Dendritic cell treated with granulocyte-macrophage colony-stimulating factor and Interleukin-4, amounts not matched to agents 40 ng/mL and 50 ng/mL, for 4 days (primary cell): ENCODE measurements around the gene RAB11FIP2.

Source experiments
- H3K27ac Mint-ChIP-seq: one replicate; pipeline ENCODE4 v1.8.0; 2022; ENCODE audit warnings: mild to moderate bottlenecking, mixed read lengths
- H3K27me3 Mint-ChIP-seq: one replicate; pipeline ENCODE4 v1.8.0; 2022; ENCODE audit warnings: mild to moderate bottlenecking, mixed read lengths
- H3K36me3 Mint-ChIP-seq: one replicate; pipeline ENCODE4 v1.8.0; 2022; ENCODE audit warnings: low read depth, mixed read lengths
- H3K4me1 Mint-ChIP-seq: one replicate; pipeline ENCODE4 v1.8.0; 2022; ENCODE audit warnings: low read depth, mixed read lengths
- H3K4me3 Mint-ChIP-seq: one replicate; pipeline ENCODE4 v1.8.0; 2022; ENCODE audit warnings: mild to moderate bottlenecking, moderate library complexity, mixed read lengths
- H3K9me3 Mint-ChIP-seq: one replicate; pipeline ENCODE4 v1.8.0; 2022; ENCODE audit warnings: mixed read lengths
- intact Hi-C: fragments of 100-400 bp; cut with micrococcal nuclease; formaldehyde crosslinking; loops from one replicate; pipeline ENCODE4 v1.15.0; 2022

Gene RAB11FIP2

DNA sequence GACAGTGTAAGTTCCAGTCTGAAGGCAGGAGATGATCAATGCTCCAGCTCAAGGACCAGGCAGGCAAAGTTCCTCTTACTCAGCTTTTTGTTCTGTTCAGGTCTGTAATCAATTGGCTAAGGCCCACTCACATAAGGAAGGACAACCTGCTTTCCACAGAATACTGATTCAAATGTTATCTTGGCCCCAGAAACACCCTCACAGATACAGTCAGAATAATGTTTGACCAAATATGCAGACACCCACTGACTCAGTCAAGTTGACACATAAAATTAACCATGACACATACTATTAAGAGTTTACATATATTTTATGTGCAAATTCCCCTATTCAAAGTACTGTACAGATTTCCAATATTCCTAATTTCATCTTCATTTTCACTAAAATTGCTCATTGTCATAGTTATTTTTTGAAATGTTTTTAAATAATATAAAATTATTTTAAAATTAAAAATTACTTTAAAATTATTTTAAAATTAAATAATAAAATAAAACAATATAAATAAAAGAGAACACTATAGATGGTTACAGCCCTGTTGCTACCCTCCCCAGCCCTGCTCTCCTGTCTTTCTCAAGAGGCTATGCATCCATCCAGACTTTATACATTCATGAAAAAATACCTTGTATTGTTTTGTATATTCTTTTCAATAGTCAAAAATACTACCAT is 59.4 kb downstream of the RAB11FIP2 start:
- Mint-ChIP-seq H3K9me3 (peaks cover 15% of the 10 kb centered on the region), H3K27me3 (peaks cover 4% of the 10 kb centered on the region), H3K36me3 (no peaks in the 10 kb centered on the region), H3K4me1 (no peaks in the 10 kb centered on the region), H3K27ac (no peak overlapping the region), H3K4me3 (no peak overlapping the region)
- intact Hi-C loops, result no loop called here

DNA sequence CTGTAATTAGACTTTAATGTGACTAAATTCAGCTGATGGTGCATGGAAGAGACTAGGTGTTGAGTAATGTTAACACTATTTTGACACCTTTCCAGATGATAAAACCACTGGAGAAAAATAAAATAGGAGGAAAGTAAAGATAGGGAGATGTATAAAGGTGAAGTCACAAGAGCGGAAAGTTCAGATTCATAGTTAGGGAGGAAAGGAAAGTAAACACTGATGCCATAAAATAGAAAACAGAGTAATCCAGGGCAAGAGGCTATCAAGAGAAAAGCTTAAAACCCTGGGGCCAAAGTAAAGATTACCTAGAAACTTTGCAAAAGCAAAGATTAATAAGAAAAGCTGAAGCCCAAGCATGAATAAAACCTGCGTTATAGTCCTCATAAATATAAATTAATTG is 62.8 kb downstream of the RAB11FIP2 start:
- Mint-ChIP-seq H3K27me3 (peaks cover 4% of the 10 kb centered on the region), H3K36me3 (no peaks in the 10 kb centered on the region), H3K9me3 (peaks cover 15% of the 10 kb centered on the region), H3K4me1 (no peaks in the 10 kb centered on the region), H3K4me3 (no peak overlapping the region), H3K27ac (no peak overlapping the region)
- intact Hi-C loops, result no loop called here

DNA sequence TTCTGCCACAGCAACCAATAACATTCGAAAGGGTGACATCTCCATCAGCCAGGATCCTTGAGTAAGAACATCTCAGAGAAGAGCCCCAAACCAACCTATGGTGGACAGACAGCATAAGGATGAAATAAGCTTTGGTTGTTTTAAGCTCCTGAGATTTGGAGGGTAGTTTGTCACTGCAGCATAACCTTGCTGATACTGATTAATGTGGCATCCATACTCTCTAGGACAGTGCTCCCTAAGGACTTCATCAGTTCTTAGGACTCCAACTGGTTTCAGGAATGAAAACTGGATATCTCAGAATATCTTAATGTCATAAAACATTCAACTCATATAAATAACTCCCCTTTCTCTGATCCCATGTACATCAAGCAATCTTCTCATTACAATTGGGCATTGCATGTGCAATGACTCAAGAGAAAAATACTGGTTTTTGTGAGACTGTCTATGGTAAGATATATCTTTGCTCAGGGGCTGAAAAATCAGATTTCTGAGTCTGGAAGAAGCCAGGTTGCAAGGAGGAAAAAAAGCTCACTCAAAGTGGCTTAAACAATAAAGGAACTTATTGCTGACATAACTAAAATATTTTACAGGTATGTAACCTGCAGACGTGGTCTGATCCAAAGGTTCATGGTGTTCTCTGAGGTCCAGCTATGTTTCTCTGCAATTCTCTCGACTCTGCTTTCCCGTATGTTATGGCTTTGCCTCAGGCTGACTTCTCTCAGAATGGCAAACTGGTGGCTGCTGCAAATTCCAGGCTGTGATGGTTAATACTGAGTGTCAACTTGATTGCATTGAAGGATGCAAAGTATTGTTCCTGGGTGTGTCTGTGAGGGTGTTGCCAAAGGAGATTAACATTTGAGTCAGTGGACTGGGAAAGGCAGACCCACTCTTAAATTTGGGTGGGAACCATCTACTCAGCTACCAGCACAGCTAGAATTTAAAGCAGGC is 65.7 kb downstream of the RAB11FIP2 start:
- intact Hi-C loops, result no loop called here
- Mint-ChIP-seq H3K4me3 (no peak overlapping the region), H3K36me3 (no peaks in the 10 kb centered on the region), H3K9me3 (peaks cover 7% of the 10 kb centered on the region), H3K27me3 (peaks cover 4% of the 10 kb centered on the region), H3K4me1 (no peaks in the 10 kb centered on the region), H3K27ac (no peak overlapping the region)

DNA sequence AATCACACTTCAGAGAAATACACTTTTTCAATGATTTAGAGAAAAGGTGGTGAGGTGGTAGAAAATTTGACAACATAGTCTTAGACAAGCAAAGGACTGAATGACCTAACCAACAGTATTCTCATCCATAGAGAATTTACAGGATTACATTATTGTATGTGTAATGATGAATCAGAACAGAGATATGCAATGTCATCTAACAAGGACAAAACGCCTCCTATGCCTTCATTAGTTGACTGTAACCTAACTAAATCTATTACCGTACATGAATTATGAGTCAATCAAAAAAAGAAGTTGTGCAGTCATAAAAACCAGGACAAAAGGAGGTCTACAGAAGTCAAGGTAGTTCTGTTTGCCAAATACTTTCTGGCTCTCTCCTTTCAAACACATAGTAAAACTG is 66.5 kb downstream of the RAB11FIP2 start:
- Mint-ChIP-seq H3K27me3 (peaks cover 4% of the 10 kb centered on the region), H3K4me3 (no peak overlapping the region), H3K36me3 (no peaks in the 10 kb centered on the region), H3K9me3 (peaks cover 5% of the 10 kb centered on the region), H3K4me1 (no peaks in the 10 kb centered on the region), H3K27ac (no peak overlapping the region)
- intact Hi-C loops, result no loop called here

DNA sequence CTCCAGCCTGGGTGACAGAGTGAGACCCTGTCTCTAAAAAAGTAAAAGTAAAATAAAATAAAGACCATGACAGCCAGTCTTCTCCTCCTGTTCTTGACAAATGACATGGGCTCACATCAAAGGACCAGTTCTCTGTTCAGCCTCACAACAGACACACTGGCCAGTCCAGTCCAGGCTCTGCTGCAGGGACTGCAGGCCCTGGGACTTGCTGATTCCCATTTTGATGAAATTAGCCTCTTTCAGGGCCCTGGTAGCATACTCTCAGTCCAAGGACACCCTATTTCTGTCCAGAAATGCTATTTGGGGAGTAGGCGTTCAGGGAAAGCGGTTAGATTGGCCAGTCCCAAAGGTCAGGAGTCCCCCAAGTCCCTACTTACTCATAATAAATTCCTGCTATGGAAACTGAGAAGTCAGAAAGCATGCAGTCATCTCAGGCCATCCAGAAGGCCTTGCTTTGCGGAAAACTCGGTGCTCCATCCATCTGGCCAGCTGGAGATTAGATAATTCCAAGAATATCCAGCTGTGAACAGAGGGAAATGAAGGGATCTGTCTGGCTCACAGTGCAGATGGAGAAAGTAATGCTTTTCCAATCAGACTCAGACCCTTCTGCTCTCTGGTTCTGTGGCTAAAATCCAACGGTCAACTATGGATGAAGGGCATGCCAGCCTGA is 74.4 kb downstream of the RAB11FIP2 start:
- intact Hi-C loops, result no loop called here
- H3K4me1 Mint-ChIP-seq, result no peaks in the 10 kb centered on the region
- H3K27me3 Mint-ChIP-seq, result no peaks in the 10 kb centered on the region
- no peak overlapping the region for H3K4me3 Mint-ChIP-seq
- no peaks in the 10 kb centered on the region for H3K36me3 Mint-ChIP-seq
- H3K9me3 Mint-ChIP-seq, result no peaks in the 10 kb centered on the region
- H3K27ac Mint-ChIP-seq, result no peak overlapping the region

DNA sequence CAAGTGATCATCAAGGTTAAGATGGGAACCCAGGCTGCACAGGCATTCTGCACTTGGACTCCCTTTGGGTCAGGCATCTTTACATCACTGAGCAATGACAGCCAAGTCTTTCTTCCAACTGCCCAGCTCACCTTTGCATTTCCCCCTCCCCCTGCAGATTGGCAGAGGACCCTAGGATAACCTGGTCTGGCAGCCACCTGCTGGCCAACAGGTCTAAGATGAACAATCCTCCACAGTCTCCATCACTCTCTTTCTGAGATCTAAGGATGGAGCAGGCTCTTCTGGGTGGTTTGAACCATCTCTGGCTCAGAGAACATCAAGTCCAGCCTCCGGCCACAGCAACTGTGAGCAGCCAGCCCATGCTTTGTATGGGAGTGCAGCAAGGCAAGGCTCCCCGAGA is 75.8 kb downstream of the RAB11FIP2 start:
- Mint-ChIP-seq H3K4me3 (no peak overlapping the region), H3K27ac (no peak overlapping the region), H3K4me1 (no peaks in the 10 kb centered on the region), H3K36me3 (no peaks in the 10 kb centered on the region), H3K9me3 (no peaks in the 10 kb centered on the region), H3K27me3 (peaks cover 2% of the 10 kb centered on the region)
- intact Hi-C loops, result no loop called here

DNA sequence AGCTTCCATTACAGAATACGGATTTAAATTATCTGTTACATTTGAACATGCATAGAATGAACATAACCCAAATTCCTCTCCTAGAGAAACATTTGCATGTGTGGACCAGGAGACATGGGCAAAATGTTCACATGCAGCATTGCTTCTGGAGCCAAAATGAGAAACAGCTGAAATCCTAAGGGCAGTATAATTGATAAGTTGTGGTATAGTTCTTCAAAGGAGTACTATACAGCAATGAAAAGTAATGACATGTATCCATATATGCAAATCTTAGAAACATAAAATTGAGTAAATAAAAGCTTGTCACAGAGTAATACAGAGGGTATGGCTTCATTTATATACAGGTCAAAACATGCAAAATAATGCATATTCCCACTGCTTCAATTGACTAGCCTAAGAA is 77.1 kb downstream of the RAB11FIP2 start:
- H3K9me3 Mint-ChIP-seq, result no peaks in the 10 kb centered on the region
- no peak overlapping the region for H3K4me3 Mint-ChIP-seq
- peaks cover 2% of the 10 kb centered on the region for H3K27me3 Mint-ChIP-seq
- H3K36me3 Mint-ChIP-seq, result no peaks in the 10 kb centered on the region
- H3K27ac Mint-ChIP-seq, result no peak overlapping the region
- intact Hi-C loops, result no loop called here
- no peaks in the 10 kb centered on the region for H3K4me1 Mint-ChIP-seq

DNA sequence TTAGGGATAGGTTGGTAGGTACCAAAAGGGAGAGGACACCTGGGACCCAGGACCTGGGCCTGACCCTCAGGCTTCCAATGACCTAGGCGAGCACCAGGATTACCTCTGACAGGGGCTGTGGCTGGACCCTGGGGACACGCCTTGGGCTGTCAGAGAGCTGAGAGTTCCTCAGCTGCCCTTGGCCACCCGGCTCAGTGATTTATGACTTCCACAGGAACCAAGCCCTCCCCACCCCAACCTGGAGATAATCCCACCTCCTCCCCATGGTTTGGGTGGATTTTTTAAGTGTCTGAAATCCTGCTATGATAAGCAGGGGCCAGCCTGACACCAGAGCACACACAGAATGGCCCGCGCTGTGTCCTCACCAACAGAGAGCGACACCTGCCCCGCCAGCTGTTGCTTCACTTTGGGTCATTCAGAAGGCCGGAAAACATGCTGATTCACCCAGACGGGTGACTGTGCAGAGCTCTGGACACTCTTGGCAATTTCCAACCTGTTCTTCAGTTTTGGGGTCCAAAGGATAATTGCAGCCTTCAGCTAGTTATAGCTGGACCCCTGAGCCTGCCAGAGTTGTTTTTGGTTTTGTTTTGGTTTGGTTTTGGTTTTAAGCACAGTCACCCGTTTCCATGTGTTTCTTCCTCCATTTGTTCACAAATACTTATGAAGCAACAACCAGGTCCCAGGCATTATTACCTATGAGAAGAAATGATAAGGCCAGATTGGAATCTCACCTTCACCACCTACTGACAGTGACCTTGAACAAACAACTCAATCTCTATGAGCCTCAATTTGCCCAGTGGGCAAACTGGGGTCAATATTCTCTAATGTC is 78.2 kb downstream of the RAB11FIP2 start:
- Mint-ChIP-seq H3K27me3 (peaks cover 2% of the 10 kb centered on the region), H3K4me1 (no peaks in the 10 kb centered on the region), H3K9me3 (no peaks in the 10 kb centered on the region), H3K36me3 (no peaks in the 10 kb centered on the region), H3K4me3 (no peak overlapping the region), H3K27ac (no peak overlapping the region)
- intact Hi-C loops, result no loop called here

DNA sequence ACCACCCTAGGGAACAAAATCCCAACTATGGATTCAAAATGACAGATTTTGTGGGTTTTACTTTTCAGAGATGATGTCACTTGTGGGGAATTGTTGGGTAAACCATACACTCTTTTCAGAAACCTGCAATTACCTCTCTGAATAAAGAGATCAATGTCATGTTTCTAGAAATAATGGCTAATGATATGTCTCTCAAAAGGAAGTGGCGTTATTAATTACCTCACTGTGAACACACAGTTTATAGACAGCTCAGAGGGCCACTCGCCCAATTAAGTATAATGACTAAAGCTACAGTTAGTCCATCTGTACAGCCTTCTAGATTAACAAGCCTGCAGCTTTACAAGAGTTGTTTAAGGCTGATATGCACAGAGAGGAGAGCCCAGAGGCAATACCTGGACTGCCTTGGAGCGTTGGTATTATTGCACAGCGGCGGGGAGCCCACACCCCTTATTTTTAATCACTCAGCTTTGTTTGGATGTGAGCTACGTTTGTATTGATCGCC is 79.5 kb downstream of the RAB11FIP2 start:
- H3K4me3 Mint-ChIP-seq, result no peak overlapping the region
- H3K27ac Mint-ChIP-seq, result no peak overlapping the region
- H3K9me3 Mint-ChIP-seq, result no peaks in the 10 kb centered on the region
- H3K36me3 Mint-ChIP-seq, result no peaks in the 10 kb centered on the region
- H3K4me1 Mint-ChIP-seq, result no peaks in the 10 kb centered on the region
- intact Hi-C loops, result no loop called here
- peaks cover 2% of the 10 kb centered on the region for H3K27me3 Mint-ChIP-seq

DNA sequence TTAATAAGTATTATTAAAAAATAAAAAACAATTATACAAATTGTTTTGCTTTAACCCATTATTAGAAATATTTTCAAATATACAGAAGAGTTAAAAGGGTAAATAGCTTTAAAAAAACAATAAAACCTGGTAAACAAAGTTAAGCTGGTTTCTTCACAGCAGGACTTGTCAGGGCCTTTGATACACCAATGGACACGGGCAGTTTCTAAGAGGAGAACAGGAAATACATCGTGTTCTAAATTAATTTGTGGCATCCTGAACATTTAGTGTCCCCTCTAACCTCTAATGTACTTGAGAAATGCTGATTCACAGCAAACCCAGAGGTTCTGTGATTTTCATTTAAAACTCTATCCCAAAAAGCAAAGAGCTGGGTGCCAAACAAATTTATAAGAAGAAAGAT is 80.8 kb downstream of the RAB11FIP2 start:
- H3K9me3 Mint-ChIP-seq, result no peaks in the 10 kb centered on the region
- no peak overlapping the region for H3K4me3 Mint-ChIP-seq
- no peaks in the 10 kb centered on the region for H3K36me3 Mint-ChIP-seq
- H3K4me1 Mint-ChIP-seq, result no peaks in the 10 kb centered on the region
- H3K27me3 Mint-ChIP-seq, result peaks cover 2% of the 10 kb centered on the region
- intact Hi-C loops, result no loop called here
- no peak overlapping the region for H3K27ac Mint-ChIP-seq

DNA sequence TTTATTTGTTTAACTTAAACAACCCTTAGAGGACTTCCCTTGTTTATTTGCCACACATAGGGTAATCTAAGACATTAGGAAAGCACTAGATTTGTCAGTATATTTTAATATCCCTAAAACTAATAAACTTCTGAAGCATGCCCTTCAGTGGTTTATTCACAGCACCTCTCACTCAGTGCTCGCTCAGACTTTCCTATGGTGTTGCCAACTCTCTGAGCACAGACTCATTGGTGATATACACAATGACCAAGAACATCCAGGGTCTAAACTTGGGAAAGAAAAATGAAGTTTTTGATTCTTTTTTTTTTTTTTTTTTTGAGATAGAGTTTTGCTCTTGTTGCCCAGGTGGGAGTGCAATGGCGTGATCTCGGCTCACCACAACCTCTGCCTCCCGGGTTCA is 82.2 kb downstream of the RAB11FIP2 start:
- H3K36me3 Mint-ChIP-seq, result no peaks in the 10 kb centered on the region
- H3K27me3 Mint-ChIP-seq, result peaks cover 5% of the 10 kb centered on the region
- no peaks in the 10 kb centered on the region for H3K9me3 Mint-ChIP-seq
- no peaks in the 10 kb centered on the region for H3K4me1 Mint-ChIP-seq
- no peak overlapping the region for H3K27ac Mint-ChIP-seq
- intact Hi-C loops, result no loop called here
- no peak overlapping the region for H3K4me3 Mint-ChIP-seq

DNA sequence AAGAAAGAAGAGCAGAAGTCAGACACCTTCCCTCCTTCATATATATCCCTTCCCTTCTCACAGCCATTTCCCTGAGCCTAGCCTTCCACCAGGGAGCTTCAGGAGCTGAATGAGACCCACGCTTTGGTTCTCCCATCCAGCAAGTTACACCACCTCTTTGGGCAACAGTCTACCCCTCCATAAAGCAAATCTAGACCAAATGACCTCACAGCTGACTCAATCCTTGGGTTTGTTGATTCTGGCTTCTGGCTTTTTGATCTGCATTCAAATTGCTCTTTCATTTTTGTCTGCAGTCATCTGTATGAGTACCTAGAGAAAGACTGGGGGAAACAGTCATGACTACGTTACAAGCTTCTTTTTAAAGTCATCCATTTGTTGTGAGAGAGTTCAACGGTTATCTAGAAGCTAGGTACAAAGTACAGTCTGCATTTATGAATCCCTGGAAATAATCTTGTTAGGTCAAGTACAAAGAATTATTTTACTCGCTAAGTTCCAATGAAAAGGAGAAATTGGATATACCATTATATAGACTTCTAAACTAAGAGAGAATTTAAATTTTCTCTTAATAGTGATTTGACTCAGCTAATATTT is 86.3 kb downstream of the RAB11FIP2 start:
- H3K4me1 Mint-ChIP-seq, result no peaks in the 10 kb centered on the region
- intact Hi-C loops, result no loop called here
- no peaks in the 10 kb centered on the region for H3K9me3 Mint-ChIP-seq
- H3K4me3 Mint-ChIP-seq, result no peak overlapping the region
- H3K36me3 Mint-ChIP-seq, result no peaks in the 10 kb centered on the region
- peaks cover 3% of the 10 kb centered on the region for H3K27me3 Mint-ChIP-seq
- H3K27ac Mint-ChIP-seq, result no peak overlapping the region

DNA sequence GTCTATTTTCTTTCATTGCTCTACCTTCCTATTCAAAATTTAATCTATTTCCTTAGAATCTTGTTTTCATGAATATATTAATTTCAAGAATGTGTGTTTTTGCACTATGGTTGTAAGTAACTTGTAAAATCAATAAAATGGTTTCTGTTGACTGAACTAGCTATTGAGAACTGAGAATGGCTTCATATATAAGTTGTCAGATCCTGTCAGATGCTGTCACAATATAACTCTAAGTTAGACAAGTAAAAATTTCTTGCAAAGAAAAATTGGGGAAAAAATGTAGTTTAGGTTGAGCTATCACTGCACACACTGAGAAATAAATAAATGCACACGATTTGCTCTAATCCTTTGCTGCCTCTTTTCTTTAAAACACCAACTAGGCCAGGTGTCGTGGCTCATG is 89.8 kb downstream of the RAB11FIP2 start:
- no peaks in the 10 kb centered on the region for H3K36me3 Mint-ChIP-seq
- intact Hi-C loops, result no loop called here
- H3K4me3 Mint-ChIP-seq, result no peak overlapping the region
- H3K27me3 Mint-ChIP-seq, result peaks cover 5% of the 10 kb centered on the region
- no peaks in the 10 kb centered on the region for H3K4me1 Mint-ChIP-seq
- no peak overlapping the region for H3K27ac Mint-ChIP-seq
- H3K9me3 Mint-ChIP-seq, result no peaks in the 10 kb centered on the region
